Caco-2 (cell line): ENCODE measurements around the gene SYCP2. TPM values are rescaled to one million over a fixed set of nuclear protein-coding genes. Genes with fewer than 3 reads are reported as not detected.

Experiments
- BruUV-seq: library from RNA; stranded (reverse); fragments of 400-500 nt; replicated peaks from 2 replicates; lab custom pipeline; 2021; lab: Mats Ljungman, UMichigan
- CTCF ChIA-PET: fragments of 300-600 bp; sonication (Branson Sonifier 250); formaldehyde crosslinking; loops from one replicate; lab custom pipeline; 2022; ENCODE audit warnings: antibody characterized with exemption; lab: Charles Lee
- POLR2A ChIA-PET: fragments of 300-600 bp; sonication (Branson Sonifier 250); formaldehyde crosslinking; loops from one replicate; lab custom pipeline; 2022; ENCODE audit warnings: antibody characterized with exemption; lab: Charles Lee
- DNase-seq, 2 experiments: peaks; one replicate each; pipeline versions ENCODE4 v3.0.0 to v3.0.0-alpha.2; 2020 to 2022
- H3K27me3 ChIP-seq: replicated peaks from 2 replicates; pipeline ENCODE4 v1.6.0; 2011; ENCODE audit warnings: low read length; ENCODE audit not compliant: control insufficient read depth, insufficient read depth
- H3K36me3 ChIP-seq: 2 replicates; pipeline ENCODE4 v1.5.1; 2011; ENCODE audit warnings: low read length; ENCODE audit not compliant: control insufficient read depth, insufficient read depth
- H3K4me1 ChIP-seq: fragments of 250-450 bp; sonication (Bioruptor Pico); 2 replicates; pipeline ENCODE4 v1.5.1; 2020; ENCODE audit warnings: mild to moderate bottlenecking
- H3K4me3 ChIP-seq: 2 replicates; pipeline ENCODE4 v1.5.1; 2011; ENCODE audit warnings: low read depth, mild to moderate bottlenecking, control low read depth, low read length
- H3K9me3 ChIP-seq: fragments of 250-450 bp; sonication (Bioruptor Pico); 2 replicates; pipeline ENCODE4 v1.5.1; 2020; ENCODE audit warnings: mild to moderate bottlenecking, moderate library complexity
- H3K27ac Mint-ChIP-seq: one replicate; pipeline ENCODE4 v1.8.0; 2022; ENCODE audit warnings: mixed read lengths; ENCODE audit not compliant: unreplicated experiment
- H3K27me3 Mint-ChIP-seq: one replicate; pipeline ENCODE4 v1.8.0; 2022; ENCODE audit warnings: mixed read lengths; ENCODE audit not compliant: insufficient read depth, unreplicated experiment
- H3K36me3 Mint-ChIP-seq: one replicate; pipeline ENCODE4 v1.8.0; 2022; ENCODE audit warnings: mild to moderate bottlenecking, mixed read lengths; ENCODE audit not compliant: insufficient read depth, unreplicated experiment
- H3K4me1 Mint-ChIP-seq: one replicate; pipeline ENCODE4 v1.8.0; 2022; ENCODE audit warnings: low read depth, mixed read lengths; ENCODE audit not compliant: unreplicated experiment
- H3K4me3 Mint-ChIP-seq: one replicate; pipeline ENCODE4 v1.8.0; 2022; ENCODE audit warnings: mild to moderate bottlenecking, moderate library complexity, mixed read lengths; ENCODE audit not compliant: unreplicated experiment
- H3K9me3 Mint-ChIP-seq: one replicate; pipeline ENCODE4 v1.8.0; 2022; ENCODE audit warnings: mixed read lengths; ENCODE audit not compliant: unreplicated experiment
- CTCF ChIP-seq, 2 experiments: fragments of 200-600 bp in 1 of 2; IDR thresholded peaks; 1 replicate in 1 of 2; 2 replicates in 1 of 2; pipeline versions ENCODE4 v1.5.1 to v1.8.0; 2011 to 2022; ENCODE audit warnings: antibody characterized with exemption in 1 of 2, control low read depth in 1 of 2, inconsistent platforms in 1 of 2, low read depth in 1 of 2, low read length in 1 of 2, mild to moderate bottlenecking in 1 of 2, moderate library complexity in 1 of 2; ENCODE audit not compliant: insufficient read depth in 1 of 2, severe bottlenecking in 1 of 2, unreplicated experiment in 1 of 2
- intact Hi-C: fragments of 100-400 bp; cut with micrococcal nuclease; formaldehyde crosslinking; loops from one replicate; pipeline ENCODE4 v1.10.0; 2022; ENCODE audit not compliant: unreplicated experiment
- total RNA-seq: library from RNA; stranded (reverse); gene quantifications from 2 replicates; pipeline ENCODE4 v1.2.3, GENCODE V29; 2022

Gene SYCP2
- total RNA-seq, 1 experiment from 2014 or later = 68.7 TPM

GRCh38 chr20:59819496-59820203 is 113.8 kb downstream of the SYCP2 start:
- H3K9me3 ChIP-seq = no peaks in the 10 kb centered on the region
- BruUV-seq = no TSS peak
- H3K4me3 ChIP-seq = no peak overlapping the region
- intact Hi-C loops = no loop called here
- H3K9me3 Mint-ChIP-seq = no peaks in the 10 kb centered on the region
- no peaks in the 10 kb centered on the region for H3K36me3 ChIP-seq
- H3K27me3 ChIP-seq = no peaks in the 10 kb centered on the region
- H3K36me3 Mint-ChIP-seq = no peaks in the 10 kb centered on the region
- DNase-seq = peak in 1 of 2 experiments; percentile 31
- no peaks in the 10 kb centered on the region for H3K4me1 ChIP-seq
- CTCF ChIA-PET = interaction anchor here (1.4 kb wide), 1 partner anchor 30 kb away, joined by 5 read pairs; no protein-coding TSS in a partner anchor
- no peak for TF ChIP-seq CTCF (IDR thresholded peaks at IDR 0.05; ENCODE audit: insufficient read depth in 1 of 2, low read depth in 1 of 2, low read length in 1 of 2, severe bottlenecking in 1 of 2, unreplicated experiment in 1 of 2)
- no peak overlapping the region for H3K27ac Mint-ChIP-seq
- no peak overlapping the region for H3K4me3 Mint-ChIP-seq
- H3K4me1 Mint-ChIP-seq = no peaks in the 10 kb centered on the region
- POLR2A ChIA-PET = no interaction called here
- H3K27me3 Mint-ChIP-seq = peaks cover 10% of the 10 kb centered on the region

GRCh38 chr20:59818911-59819310 is 114.5 kb downstream of the SYCP2 start:
- TF ChIP-seq CTCF (IDR thresholded peaks at IDR 0.05; ENCODE audit: insufficient read depth in 1 of 2, low read depth in 1 of 2, low read length in 1 of 2, severe bottlenecking in 1 of 2, unreplicated experiment in 1 of 2) = no peak
- Mint-ChIP-seq H3K27ac (no peak overlapping the region), H3K4me3 (no peak overlapping the region), H3K9me3 (no peaks in the 10 kb centered on the region), H3K4me1 (no peaks in the 10 kb centered on the region), H3K27me3 (peaks cover 10% of the 10 kb centered on the region), H3K36me3 (no peaks in the 10 kb centered on the region)
- H3K4me1 ChIP-seq = no peaks in the 10 kb centered on the region
- no peaks in the 10 kb centered on the region for H3K27me3 ChIP-seq
- ChIA-PET CTCF (no interaction called here), POLR2A (no interaction called here)
- BruUV-seq = no TSS peak
- no peaks in the 10 kb centered on the region for H3K9me3 ChIP-seq
- H3K4me3 ChIP-seq = no peak overlapping the region
- H3K36me3 ChIP-seq = no peaks in the 10 kb centered on the region
- peak in 1 of 2 experiments; percentile 37 for DNase-seq
- intact Hi-C loops = no loop called here

- no peak for DNase-seq
- Mint-ChIP-seq H3K4me1 (no peaks in the 10 kb centered on the region), H3K27ac (no peak overlapping the region), H3K36me3 (no peaks in the 10 kb centered on the region), H3K9me3 (no peaks in the 10 kb centered on the region), H3K27me3 (peaks cover 10% of the 10 kb centered on the region), H3K4me3 (no peak overlapping the region)
- Histone ChIP-seq H3K27me3 (no peaks in the 10 kb centered on the region), H3K4me1 (no peaks in the 10 kb centered on the region), H3K4me3 (no peak overlapping the region), H3K9me3 (no peaks in the 10 kb centered on the region), H3K36me3 (no peaks in the 10 kb centered on the region)
- ChIA-PET CTCF (interaction anchor here (1.2 kb wide), 1 partner anchor 32 kb away, joined by 4 read pairs; no protein-coding TSS in a partner anchor), POLR2A (no interaction called here)
- BruUV-seq = no TSS peak
- intact Hi-C loops = no loop called here
- TF ChIP-seq CTCF (IDR thresholded peaks at IDR 0.05; ENCODE audit: insufficient read depth in 1 of 2, low read depth in 1 of 2, low read length in 1 of 2, severe bottlenecking in 1 of 2, unreplicated experiment in 1 of 2) = no peak
These were observed 115.4 kb downstream of the SYCP2 start for GRCh38 chr20:59817846-59818615.
